ENCODE results near the gene JPH3.
"Not testable (repeated sequence)": the region's sequence is repeated elsewhere in the genome, so short reads cannot be mapped to it uniquely, and the experiment has no call there.

JPH3 gene

DNA sequence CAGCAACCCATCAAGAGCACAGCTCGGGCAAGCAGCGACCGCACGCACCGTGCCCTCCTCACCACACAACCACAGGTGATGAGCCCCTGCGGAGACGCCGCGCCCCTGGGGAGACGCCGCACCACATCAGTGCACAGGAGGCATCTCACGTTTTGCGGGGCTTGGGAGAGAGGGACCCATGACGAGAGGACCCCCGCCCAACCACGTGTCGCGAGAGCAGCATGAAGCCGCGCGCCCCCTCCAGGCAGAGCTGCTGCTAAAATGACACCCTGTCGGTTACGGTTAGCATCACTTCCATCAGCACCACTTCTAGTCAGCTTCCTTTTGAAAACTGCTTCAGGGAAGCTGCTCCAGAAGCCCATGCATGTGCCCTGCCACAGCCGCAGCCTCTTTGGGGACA, 118.1 kb downstream of the JPH3 start:
- no peak for DNase-seq

DNA sequence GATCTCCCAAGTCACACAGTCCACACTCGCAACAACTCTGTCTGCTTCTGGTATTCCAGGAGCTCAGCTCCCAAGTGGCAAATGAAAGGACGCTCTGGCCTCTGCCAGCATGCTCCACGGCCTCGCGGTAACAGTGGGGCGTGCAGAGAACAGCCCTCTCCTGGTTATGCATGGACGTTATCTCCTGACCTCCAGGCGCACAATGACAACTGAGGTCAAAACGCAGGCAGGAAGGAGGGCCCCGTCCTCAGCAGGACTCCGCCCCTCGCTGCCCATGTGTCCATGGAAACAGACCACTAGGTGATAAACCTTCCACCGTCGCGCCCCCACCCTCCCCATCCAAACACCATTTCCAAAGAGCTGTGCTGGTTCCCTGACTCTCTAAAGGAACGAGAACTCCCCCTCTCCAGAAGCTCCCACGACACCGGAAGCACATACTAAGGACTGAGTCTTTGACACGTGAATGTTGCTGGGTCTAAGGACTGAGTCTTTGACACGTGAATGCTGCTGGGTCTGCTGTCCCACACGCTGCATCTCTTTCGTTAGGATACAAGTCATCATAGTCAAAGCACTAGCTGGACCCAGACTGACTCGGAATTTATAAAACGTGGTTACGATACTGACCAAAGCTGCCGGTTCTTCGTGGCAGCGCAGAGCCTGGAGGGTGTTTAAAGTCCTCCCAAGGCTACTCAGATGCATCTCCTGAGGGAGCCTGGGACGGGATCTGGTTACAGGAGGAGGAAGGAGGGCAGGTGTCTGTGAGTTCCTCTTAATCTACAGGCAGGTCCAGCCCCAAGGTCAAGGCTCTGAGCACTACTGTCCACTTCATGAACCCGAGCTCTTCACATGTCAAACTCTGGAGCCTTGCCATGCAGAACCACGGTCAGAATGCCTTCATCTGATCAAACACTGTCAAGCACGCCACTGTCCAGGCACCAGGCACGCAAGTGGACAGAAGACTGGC, 119.6 kb downstream of the JPH3 start:
- no peak for DNase-seq

DNA sequence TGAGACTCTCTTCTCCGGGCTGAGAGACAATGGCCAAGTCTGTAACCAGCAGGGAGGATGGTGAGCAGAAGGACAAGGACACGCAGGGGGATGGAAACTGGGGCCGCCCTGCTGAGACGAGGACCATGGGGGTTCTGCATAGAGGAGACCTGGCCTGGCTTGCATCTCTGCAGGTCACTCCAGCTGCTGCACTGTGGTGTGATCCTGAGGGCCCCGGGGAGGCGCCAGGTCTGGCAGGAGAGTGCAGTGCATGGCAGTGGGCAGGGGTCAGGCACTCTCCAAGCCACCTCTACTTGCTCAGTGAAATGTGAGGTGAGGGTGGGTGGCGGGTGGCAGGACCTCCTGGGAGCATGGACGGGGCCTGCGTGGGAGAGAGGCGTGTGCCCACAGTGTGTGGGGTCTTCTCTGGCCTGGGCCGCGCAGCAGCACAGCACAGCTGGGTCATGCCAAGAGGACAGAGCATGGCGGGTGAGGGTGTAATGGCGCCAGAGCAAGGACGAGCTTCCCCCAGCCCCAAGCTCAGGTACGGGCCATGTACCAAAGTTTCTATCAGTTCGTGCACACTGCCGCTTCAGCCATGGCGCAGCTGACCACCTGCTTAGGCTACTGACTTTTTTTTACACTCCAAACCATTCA, 120.4 kb downstream of the JPH3 start:
- no peak for DNase-seq

DNA sequence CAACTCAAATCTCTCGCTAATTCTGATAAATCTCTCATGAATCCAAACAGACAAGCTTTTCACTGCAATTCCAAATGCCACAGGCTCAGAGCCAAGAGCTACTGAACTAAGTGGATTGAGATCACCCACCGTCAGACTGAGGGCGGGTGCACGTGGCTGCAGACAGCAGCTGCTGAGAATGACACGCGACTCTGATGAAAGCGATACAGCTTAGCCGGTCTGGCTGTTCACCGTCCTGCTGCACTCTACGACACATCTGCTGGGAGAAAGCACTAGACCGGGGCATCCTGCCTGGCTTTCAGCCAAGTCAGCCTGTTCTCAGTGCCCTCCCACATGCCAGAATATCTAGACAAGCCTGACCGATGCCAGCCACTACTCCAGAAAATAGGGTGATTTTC, 120.9 kb downstream of the JPH3 start:
- DNase-seq: peak; percentile 69

DNA sequence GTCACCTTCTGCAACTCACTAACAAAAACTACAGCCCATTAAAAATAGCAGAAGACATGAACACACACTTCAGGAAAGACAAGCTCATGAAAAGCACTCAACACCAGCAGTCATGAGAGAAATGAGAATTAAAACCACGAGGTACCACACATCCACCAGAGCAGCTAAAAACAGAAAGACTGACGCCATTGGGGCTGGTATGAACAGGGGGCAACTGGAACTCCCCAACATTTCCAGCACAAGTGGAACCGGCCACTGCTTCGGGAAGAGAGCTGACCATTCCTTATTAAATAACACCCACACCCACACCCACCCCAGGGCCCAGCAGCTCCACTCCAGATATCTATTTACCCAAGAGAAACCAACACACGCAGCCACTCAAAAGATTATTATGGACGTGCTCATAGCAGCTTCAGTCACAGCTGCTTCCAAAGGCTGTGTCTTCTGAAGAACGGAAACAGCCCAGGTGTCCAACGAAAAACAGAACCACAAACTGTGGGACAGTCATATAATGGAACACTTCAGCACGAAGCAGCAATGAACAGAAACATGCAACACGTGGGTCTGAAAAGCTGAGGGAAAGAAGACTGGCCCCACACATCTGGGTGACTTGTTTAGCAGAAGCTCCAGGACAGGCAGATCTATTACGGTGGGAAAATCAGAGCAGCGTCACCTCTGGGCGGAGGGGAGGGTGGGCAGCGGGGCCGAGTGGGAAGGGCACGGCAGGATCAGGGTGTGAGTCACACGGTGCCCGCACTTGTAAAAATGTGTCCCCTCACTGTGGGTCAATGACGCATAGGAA, 122.4 kb downstream of the JPH3 start:
- DNase-seq: no peak

DNA sequence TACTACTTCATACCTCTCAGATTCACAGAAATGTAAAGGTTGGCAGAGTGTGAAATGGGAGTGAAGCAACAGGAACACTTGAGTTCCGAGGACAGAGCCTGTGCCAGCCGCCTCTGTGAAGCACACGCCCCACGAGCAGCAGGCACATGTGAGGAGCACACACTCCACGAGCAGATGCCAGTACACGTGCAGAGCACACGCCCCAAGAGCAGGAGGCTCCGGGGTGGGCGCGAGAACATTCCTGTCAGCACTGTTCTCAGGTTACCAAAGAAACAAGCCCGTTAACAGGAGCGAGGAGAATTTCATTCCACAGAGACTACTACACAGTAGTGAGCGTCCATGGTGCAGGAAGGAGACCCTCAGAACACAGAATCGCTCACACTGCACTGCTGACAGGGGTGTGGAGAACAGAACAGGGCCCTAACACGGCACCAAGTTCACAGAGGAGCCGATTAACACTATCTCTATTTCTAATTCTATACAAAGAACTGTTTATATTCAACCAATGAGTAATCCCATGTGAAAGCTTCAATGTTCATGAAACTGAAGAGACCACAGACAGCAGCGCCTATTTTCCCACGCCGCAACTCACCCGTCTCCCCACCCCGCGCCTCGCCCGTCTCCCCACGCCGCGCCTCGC, 123.4 kb downstream of the JPH3 start:
- DNase-seq: peak; percentile 64

DNA sequence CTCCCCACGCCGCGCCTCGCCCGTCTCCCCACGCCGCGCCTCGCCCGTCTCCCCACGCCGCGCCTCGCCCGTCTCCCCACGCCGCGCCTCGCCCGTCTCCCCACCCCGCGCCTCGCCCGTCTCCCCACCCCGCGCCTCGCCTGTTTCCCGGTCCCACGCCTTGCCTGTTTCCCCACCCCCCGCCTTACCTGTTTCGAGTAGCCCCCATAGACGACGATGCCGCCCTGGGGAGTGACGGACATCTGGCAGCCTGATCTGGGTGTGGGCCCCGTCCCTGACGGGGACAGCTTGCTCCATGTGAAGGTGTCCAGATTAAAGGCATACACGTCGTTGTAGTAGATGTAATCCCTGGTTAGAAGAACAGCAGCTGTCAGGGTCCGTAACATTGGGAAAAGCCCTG, 124.3 kb downstream of the JPH3 start:
- not testable (repeated sequence) for DNase-seq

DNA sequence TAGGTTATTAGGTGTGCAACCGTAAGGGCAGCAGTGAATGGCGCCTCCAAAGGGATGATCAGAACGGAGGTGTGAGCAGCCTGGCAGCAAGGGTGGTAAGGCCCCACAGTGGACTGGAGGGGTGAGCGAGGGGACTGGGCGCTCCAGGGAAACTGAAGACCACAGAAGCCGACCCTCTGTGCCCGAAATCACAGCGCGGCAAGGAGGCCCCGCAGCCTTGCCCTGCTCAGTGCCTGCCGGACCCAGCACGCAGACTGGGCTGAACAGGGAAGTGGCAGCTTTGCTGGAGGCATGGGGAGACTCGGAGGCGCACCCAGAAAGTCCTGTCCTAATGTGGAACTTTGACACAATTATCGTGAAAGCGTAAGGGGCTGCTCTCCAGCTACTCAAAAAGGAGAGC, 125.0 kb downstream of the JPH3 start:
- no peak for DNase-seq

DNA sequence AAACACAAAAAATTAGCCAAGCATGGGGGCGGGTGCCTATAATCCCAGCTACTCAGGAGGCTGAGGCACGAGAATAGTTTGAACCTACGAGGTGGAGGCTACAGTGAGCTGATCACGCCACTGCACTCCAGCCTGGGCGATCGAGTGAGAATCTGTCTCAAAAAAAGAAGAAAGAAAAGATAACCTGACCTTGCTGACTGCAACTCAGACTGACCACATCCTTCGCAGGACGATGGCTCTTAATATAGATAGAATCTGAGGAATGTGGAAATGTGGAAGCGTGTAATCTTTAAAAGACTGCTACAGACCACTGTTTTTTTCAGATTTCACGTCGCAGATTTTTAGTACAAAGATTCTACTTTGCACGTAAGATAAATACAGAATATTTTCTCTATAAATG, 125.7 kb downstream of the JPH3 start:
- DNase-seq: no peak

DNA sequence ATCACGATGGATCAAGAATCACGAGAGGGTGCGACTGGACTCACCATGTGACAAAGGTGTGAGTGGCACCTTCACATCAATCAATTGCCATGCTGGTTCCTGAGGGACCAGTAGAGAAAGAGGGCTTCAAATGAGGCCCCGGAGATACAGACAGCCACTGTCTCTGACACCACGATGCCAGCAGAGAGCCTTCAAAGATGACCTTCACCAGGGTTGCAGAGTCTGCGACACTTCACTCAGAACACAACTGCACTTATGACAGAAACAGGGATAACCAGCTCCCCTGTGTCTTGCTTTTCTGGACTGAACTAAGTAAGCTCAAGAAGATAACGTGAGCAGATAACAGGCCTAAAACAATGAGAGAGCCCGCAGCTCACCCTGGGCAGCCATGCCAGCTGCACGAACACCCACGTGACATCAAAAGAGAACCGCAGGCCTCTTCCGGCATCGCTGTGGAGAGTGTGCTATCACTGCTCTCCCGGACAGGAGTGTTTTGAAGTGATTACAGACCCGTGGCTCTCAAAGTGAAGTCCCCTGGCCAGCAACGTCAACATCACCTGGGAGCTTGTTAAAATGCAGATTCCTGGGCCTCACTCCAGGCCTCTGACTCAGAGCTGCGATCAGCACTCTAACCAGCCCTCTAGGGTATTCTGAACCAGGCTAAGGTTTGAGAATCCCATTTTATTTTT, 127.1 kb downstream of the JPH3 start:
- no peak for DNase-seq

DNA sequence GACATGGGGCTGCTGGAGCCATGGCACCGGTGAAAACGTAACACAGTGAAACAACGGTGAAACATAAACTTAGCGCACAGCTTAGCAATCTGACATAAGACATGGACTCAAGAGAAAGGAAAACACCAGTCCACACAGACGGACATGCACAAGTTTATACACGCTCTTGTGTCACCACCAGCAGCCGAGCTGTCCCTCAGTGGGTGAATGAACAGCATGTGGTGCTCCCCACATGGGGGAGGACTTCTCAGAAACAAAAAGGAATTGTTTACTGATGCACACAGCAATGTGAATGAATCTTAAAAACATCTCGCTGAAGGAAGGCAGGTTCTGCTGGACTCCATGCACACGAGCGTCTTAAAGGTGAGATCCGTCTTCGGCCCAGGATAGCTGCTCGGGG, 129.3 kb downstream of the JPH3 start:
- DNase-seq: no peak

DNA sequence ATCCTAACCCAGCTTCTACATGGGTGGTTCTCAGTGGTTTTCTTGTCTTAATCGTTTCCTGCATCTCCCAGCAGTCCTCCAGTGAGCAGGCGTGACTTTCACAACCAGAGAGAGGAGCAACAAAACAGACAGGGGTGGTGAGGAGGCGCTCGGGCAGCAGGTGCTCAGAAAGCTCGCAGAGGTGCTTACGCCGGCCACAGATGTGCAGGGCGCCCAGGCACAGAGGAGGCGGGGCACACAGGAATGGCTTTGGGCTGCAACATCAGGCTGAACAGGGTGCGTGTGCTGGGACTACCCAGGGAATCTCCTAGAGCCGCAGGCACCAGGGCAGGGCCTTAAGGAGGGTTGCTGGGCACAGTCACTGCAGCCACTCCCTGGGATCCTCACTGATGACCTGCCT, 130.9 kb downstream of the JPH3 start:
- DNase-seq: no peak

DNA sequence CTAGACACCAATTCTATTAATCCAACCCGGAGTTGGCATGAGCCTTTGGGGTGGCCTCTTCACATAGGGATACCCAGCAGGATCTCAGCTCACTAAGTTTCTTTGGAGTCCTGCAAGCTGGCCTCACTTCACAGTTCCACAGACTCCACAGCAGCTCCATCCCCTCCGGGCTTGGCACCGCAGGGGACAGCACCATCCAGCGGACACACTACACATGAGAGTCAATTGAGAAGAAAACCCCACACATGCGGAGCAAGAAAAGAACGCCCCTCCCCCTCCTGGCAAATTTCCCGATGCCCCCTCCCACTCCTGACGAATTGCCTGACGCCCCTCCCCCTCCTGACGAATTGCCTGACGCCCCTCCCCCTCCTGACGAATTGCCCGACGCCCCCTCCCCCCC, 132.3 kb downstream of the JPH3 start:
- DNase-seq: no peak

DNA sequence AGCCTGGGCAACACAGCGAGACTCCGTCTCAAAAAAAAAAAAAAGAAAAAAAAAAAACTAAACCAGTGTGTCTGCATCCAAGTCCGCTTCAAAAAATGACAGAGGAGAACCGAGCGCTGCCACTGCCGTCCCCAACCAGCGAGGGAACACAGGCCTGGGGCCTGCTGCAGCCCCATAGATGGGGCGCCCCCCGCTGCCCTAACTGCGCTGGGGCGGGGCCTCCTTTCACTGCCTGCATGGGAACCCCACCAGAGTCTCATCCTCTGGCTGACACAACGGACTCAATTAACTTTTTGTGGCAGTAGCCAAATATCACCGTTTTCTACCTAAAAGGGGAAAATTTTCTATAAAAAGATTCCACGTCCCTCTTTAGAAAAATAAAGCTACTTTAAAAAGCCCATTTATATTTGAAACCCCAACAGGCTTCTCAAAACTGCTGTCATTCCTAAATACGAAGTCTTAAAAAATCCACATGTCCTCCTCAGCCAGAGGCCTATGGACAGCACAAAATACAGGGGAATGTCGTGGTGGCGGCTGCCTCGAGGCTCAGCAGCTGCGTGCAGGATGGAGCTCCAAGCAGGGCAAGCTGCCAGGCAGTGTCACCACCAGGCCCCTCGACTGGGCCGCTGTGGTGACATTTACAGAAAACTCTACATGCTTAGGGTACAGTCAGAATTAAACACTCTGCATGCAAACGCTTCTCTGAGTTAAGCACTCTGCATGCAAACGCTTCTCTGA, 133.1 kb downstream of the JPH3 start:
- no peak for DNase-seq

DNA sequence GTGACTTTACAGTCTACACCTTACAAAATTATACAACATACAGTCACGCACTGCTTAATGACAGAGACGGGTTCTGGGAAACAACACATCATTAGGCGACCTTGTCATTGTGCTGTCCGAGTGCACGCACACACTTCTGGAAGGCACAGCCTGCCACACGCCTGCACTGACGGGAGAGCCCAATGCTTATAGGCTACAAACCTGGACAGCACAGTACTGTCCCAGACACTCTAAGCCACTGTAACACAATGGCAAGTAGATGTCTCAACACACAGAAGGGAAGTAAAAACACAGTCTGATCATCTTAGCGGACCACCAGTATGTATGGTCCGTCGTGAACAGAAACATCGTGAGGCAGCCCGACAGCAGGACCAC, 133.7 kb downstream of the JPH3 start:
- no peak for DNase-seq

DNA sequence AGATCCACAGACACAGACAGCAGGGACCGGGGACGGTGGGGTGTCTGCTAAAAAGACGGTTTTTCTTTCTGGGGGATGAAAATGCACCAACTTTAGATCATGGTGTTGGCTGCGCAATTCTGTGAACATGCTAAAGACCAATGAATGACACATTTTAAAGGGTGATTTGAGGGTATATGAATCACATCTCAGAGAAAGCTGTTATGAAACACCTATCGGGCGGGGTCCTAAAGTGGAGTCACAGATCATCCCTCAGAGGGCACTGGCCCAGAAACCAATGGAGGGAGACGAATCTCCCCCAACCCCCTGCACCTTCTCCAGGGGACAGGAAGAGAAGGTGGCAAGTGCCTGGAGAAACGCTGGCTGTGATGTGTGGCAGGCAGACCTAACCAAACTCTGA, 137.5 kb downstream of the JPH3 start:
- no peak for DNase-seq

DNA sequence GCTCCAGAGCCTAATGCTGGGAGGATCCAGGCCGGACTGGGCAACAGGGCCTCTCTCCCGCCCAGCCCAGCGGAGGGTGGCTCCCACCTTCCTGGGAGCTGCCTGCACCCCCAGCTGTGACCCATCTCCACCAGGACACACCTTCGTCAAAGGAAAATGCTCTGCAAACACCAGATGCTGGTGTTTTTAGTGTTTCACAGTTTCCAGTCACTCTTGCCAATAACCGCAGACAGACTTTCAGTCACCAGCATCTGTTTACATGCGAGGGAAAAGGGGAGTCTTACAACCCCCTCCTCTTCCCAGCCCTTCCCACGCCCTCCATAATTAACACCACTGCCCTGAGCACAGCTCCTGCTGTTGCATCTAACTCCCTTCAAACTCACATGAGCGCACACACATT, 138.1 kb downstream of the JPH3 start:
- peak; percentile 54 for DNase-seq

DNA sequence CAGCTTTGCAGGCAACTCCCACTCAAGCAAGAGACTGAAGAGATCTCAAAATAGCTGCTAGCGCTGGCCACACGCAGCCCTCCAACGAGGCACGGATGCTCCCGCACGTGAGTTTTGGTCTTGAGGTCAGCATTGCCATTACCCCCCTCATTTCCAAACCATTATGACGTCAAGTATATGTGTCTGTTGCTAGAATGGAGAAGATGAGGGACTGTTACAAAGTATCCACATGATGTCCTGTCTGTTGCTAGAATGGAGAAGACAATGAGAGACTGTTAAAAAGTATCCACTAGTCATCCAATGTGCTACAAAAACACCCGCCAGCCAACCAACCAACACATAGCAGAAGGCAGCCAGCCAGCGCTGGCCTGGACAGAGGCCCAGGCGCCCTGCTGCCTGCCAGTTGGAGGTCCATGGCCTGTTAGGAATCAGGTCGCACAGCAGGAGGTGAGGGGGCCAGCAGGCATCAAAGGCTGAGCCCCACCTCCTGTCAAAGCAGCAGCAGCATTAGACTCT, 138.7 kb downstream of the JPH3 start:
- DNase-seq: peak; percentile 50

DNA sequence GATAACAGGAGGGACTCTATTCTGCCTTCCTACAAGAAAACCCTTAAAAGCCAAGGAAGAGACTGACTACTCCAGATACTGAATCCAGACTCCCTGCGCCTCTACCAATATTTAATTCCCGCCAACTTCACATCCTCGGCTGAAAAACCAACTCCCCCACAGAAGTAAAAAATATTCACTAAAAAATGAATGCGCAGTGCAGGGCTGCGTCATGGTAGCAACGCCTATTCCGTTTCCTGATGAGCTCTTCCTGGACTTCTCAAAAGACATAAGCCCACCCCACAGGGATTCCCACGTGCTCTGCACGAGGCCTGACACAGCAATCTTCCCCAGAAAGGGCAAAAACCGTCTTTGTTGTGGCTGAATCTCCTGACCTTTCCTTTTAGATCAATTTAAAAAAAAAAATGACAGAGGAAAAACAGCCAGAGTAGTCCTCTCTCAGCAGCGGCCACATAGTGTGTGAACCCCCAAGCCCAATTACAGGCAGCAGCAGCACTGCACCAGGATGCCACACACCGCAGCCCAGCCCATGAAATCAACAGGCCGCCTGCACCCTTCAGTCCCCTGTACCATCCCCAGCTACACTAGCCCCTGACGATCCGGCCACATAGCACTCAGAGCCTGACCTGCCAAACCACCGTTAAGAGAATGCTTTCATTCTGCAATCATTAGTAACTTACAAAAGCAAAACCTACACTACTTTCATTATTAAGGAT, 139.6 kb downstream of the JPH3 start:
- DNase-seq: no peak

DNA sequence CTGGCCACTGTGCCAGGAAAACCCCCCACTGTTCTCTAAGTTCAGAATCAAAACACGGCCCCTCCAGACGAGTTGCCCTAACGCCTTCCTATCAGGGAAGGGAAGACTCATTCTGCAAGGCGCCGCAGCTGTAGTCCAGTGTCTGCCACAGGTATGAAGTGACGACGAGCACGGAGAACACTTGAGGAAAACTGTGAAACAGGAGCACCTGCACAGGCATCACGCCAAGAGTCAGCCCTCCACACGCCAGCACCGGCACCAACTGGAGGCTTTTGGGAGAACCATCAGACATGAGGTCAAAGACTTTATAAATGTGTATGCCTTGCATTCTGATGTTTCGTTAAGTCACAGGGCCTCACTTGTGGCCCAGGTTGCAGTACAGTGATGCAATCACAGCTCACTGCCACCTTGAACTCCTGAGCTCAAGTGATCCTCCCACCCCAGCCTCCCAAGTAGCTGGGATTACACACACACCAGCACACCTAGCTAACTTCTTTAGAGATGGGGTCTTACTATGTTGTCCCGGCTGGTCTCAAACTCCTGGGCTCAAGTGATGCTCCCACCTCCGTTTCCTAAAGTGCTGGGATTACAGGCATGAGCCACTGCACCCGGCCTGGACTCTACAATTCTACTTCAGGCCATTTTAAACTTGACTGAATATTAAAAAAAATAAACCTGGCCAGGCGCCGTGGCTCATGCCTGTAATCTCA, 140.6 kb downstream of the JPH3 start:
- no peak for DNase-seq
